SK-N-SH (cell line): ENCODE measurements around the gene PRKAG1. TPM values are rescaled to one million over a fixed set of nuclear protein-coding genes. Genes with fewer than 3 reads are reported as not detected.
"Not testable (repeated sequence)": the region's sequence is repeated elsewhere in the genome, so short reads cannot be mapped to it uniquely, and the experiment has no call there.

Experiments used
- CTCF ChIA-PET: fragments of 300-600, 350-600 bp; formaldehyde crosslinking; extraction: SDS; loops from one replicate; lab custom pipeline; 2021; lab: Yijun Ruan, JAX
- POLR2A ChIA-PET: fragments of 350-600 bp; sonication (Branson Sonifier 250); formaldehyde crosslinking; extraction: SDS; loops from one replicate; lab custom pipeline; 2020; ENCODE audit warnings: antibody characterized with exemption, inconsistent platforms; lab: Yijun Ruan, JAX
- DNase-seq: peaks from one replicate; pipeline ENCODE4 v3.0.0; 2012
- H2AFZ ChIP-seq: fragments of 200-600 bp; sonication (generic); 2 replicates; pipeline ENCODE4 v1.8.1; 2016; ENCODE audit warnings: antibody characterized with exemption, mild to moderate bottlenecking, low read depth
- H3F3A ChIP-seq: fragments of 200-600 bp; sonication (generic); replicated peaks from 2 replicates; pipeline ENCODE3; 2016; ENCODE audit warnings: antibody characterized with exemption, mild to moderate bottlenecking; ENCODE audit not compliant: insufficient read depth
- H3K27ac ChIP-seq, 2 experiments: fragments of 200-500 bp in 1 of 2; fragments of 200-600 bp in 1 of 2; sonication (Bioruptor generic) in 1 of 2; sonication (generic), shearing (Covaris generic) in 1 of 2; 2 replicates each; pipeline versions ENCODE4 v1.5.1 to v1.6.1; 2014 to 2016; ENCODE audit warnings: low read depth in 2 of 2, inconsistent platforms in 1 of 2, low read length in 1 of 2, mild to moderate bottlenecking in 1 of 2, mixed read lengths in 1 of 2
- H3K27me3 ChIP-seq: fragments of 200-600 bp; sonication (generic), shearing (Covaris generic); 2 replicates; pipeline ENCODE4 v1.6.1; 2016; ENCODE audit warnings: mixed run types; ENCODE audit not compliant: insufficient read depth
- H3K36me3 ChIP-seq, 2 experiments: fragments of 200-500 bp in 1 of 2; fragments of 200-600 bp in 1 of 2; sonication (Bioruptor generic) in 1 of 2; sonication (generic) in 1 of 2; replicated peaks in 1 of 2; 2 replicates each; pipeline versions ENCODE3 to v1.5.1; 2014 to 2016; ENCODE audit warnings: low read length in 1 of 2, mild to moderate bottlenecking in 1 of 2; ENCODE audit not compliant: insufficient read depth in 2 of 2, control insufficient read depth in 1 of 2
- H3K4me1 ChIP-seq, 2 experiments: fragments of 200-500 bp in 1 of 2; fragments of 200-600 bp in 1 of 2; sonication (Bioruptor generic) in 1 of 2; sonication (generic), shearing (Covaris generic) in 1 of 2; 2 replicates each; pipeline versions ENCODE4 v1.5.1 to v1.6.1; 2014 to 2016; ENCODE audit warnings: low read depth in 1 of 2, low read length in 1 of 2, mixed run types in 1 of 2; ENCODE audit not compliant: insufficient read depth in 2 of 2, control insufficient read depth in 1 of 2
- H3K4me2 ChIP-seq: fragments of 200-600 bp; sonication (generic), shearing (Covaris generic); 2 replicates; pipeline ENCODE4 v1.6.1; 2017; ENCODE audit warnings: mixed run types
- H3K4me3 ChIP-seq, 2 experiments: fragments of 200-500 bp in 1 of 2; fragments of 200-600 bp in 1 of 2; sonication (Bioruptor generic) in 1 of 2; sonication (generic), shearing (Covaris generic) in 1 of 2; 2 replicates each; pipeline versions ENCODE4 v1.5.1 to v1.8.1; 2014 to 2016; ENCODE audit warnings: low read depth in 2 of 2, inconsistent platforms in 1 of 2, low read length in 1 of 2, mild to moderate bottlenecking in 1 of 2, mixed read lengths in 1 of 2, moderate library complexity in 1 of 2
- H3K79me2 ChIP-seq: fragments of 200-600 bp; sonication (generic); 2 replicates; pipeline ENCODE4 v1.8.1; 2017; ENCODE audit warnings: mild to moderate bottlenecking; ENCODE audit not compliant: insufficient read depth
- H3K9ac ChIP-seq: fragments of 200-600 bp; sonication (generic); 2 replicates; pipeline ENCODE4 v1.6.1; 2017; ENCODE audit warnings: mixed run types
- H3K9me2 ChIP-seq: fragments of 200-600 bp; sonication (generic); 2 replicates; pipeline ENCODE4 v1.6.1; 2017; ENCODE audit warnings: mixed run types
- H3K9me3 ChIP-seq: fragments of 200-600 bp; sonication (generic); 2 replicates; pipeline ENCODE4 v1.6.1; 2017; ENCODE audit warnings: mixed run types, mild to moderate bottlenecking, moderate library complexity
- H4K20me1 ChIP-seq: fragments of 200-600 bp; sonication (generic); 2 replicates; pipeline ENCODE4 v1.6.1; 2017; ENCODE audit warnings: mild to moderate bottlenecking, mixed run types; ENCODE audit not compliant: insufficient read depth
- CHD2 ChIP-seq: fragments of 150-350 bp; IDR thresholded peaks from 2 replicates; pipeline ENCODE4 v1.6.1; 2018; ENCODE audit warnings: low read length; ENCODE audit not compliant: partially characterized antibody
- ELF1 ChIP-seq: IDR thresholded peaks from 2 replicates; pipeline ENCODE4 v1.4.0; 2012
- FOSL2 ChIP-seq: IDR thresholded peaks from 2 replicates; pipeline ENCODE4 v1.4.0; 2012; ENCODE audit warnings: low read depth, mild to moderate bottlenecking, moderate library complexity, borderline replicate concordance
- FOXJ3 ChIP-seq: sonication (generic); formaldehyde crosslinking; IDR thresholded peaks from 2 replicates; pipeline ENCODE4 v1.5.1; 2020; ENCODE audit warnings: mild to moderate bottlenecking, missing genetic modification reagents
- GABPA ChIP-seq: IDR thresholded peaks from 2 replicates; pipeline ENCODE4 v1.4.0; 2012; ENCODE audit warnings: low read depth, mild to moderate bottlenecking
- MXI1 ChIP-seq: IDR thresholded peaks from 2 replicates; pipeline ENCODE4 v1.6.1; 2012; ENCODE audit warnings: mild to moderate bottlenecking, low read depth, low read length, improper control_type of control experiment
- NRF1 ChIP-seq: IDR thresholded peaks from 2 replicates; pipeline ENCODE4 v1.6.1; 2012; ENCODE audit warnings: low read depth, mild to moderate bottlenecking, low read length
- SIN3A ChIP-seq: IDR thresholded peaks from 2 replicates; pipeline ENCODE4 v1.6.1; 2012; ENCODE audit warnings: low read depth, mild to moderate bottlenecking, low read length, moderate library complexity, borderline replicate concordance
- SMC3 ChIP-seq: IDR thresholded peaks from 2 replicates; pipeline ENCODE4 v1.6.1; 2012; ENCODE audit warnings: low read depth, low read length, improper control_type of control experiment
- WGBS: methylation state at CpG from one replicate; pipeline ENCODE4 v1.1.6; 2017; ENCODE audit warnings: low lambda C conversion rate; 5-methylcytosine and 5-hydroxymethylcytosine counted together
- polyA plus RNA-seq, 3 experiments: library from polyadenylated mRNA; depleted of rRNA; stranded (reverse); fragments of >200 nt; gene quantifications; 2 replicates each; pipeline ENCODE4 v1.2.3, GENCODE V29; 2012
- TF ChIP-seq, protein P1 (sequence below): IDR thresholded peaks from 2 replicates; pipeline ENCODE4; 2012
- TF ChIP-seq, protein P2 (sequence below): IDR thresholded peaks from 2 replicates; pipeline ENCODE4 v1.4.0; 2012; ENCODE audit warnings: low read depth, borderline replicate concordance
- TF ChIP-seq, protein P3 (sequence below): IDR thresholded peaks from 2 replicates; pipeline ENCODE4 v1.4.0; 2012; ENCODE audit warnings: low read depth

The PRKAG1 gene
- polyA plus RNA-seq, 1 of the 3 experiments (the other 2 are of a cell fraction): 75.1 TPM

DNA sequence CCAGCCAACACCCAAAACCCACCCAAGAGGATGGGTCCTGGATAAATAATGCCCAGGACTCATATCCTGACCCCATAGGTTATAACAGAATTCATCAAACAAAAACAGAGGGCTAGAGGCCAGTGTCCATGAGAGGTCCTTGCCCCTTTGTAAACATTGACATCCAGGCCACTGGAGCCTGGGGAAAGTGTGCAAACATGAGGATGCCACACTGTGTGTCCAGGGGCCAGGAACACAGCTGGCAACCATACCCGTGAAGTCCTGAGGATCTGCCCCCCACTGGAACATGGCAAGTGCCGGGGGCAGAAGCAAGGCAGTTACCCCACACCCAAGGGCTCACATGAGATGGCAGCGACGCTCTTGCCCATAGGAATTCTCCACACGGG is 46.2 kb upstream of the PRKAG1 start:
- no peaks in the 10 kb centered on the region for H3K9me2 ChIP-seq
- no peak for DNase-seq
- TF ChIP-seq SMC3 (no peak), ELF1 (no peak), MXI1 (no peak), FOSL2 (no peak), CHD2 (no peak), FOXJ3 (CRISPR knock-in tag) (no peak), SIN3A (no peak), NRF1 (no peak), GABPA (no peak)
- TF ChIP-seq, protein P1, sequence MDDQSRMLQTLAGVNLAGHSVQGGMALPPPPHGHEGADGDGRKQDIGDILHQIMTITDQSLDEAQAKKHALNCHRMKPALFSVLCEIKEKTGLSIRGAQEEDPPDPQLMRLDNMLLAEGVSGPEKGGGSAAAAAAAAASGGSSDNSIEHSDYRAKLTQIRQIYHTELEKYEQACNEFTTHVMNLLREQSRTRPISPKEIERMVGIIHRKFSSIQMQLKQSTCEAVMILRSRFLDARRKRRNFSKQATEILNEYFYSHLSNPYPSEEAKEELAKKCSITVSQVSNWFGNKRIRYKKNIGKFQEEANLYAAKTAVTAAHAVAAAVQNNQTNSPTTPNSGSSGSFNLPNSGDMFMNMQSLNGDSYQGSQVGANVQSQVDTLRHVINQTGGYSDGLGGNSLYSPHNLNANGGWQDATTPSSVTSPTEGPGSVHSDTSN: no peak
- TF ChIP-seq, protein P2, sequence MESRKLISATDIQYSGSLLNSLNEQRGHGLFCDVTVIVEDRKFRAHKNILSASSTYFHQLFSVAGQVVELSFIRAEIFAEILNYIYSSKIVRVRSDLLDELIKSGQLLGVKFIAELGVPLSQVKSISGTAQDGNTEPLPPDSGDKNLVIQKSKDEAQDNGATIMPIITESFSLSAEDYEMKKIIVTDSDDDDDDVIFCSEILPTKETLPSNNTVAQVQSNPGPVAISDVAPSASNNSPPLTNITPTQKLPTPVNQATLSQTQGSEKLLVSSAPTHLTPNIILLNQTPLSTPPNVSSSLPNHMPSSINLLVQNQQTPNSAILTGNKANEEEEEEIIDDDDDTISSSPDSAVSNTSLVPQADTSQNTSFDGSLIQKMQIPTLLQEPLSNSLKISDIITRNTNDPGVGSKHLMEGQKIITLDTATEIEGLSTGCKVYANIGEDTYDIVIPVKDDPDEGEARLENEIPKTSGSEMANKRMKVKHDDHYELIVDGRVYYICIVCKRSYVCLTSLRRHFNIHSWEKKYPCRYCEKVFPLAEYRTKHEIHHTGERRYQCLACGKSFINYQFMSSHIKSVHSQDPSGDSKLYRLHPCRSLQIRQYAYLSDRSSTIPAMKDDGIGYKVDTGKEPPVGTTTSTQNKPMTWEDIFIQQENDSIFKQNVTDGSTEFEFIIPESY: no peak
- TF ChIP-seq, protein P3, sequence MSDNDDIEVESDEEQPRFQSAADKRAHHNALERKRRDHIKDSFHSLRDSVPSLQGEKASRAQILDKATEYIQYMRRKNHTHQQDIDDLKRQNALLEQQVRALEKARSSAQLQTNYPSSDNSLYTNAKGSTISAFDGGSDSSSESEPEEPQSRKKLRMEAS: no peak
- H3K27me3 ChIP-seq: no peaks in the 10 kb centered on the region
- H3K9me3 ChIP-seq: no peaks in the 10 kb centered on the region
- CTCF ChIA-PET: interaction anchor here (0.6 to 15.9 kb wide), 33 partner anchors 9 to 278 kb away, joined by 3 to 300 read pairs (median 5); partner anchors contain the start of genes DHH, LMBR1L and TUBA1B
- no peaks in the 10 kb centered on the region for H3K36me3 ChIP-seq
- 81% methylated on average over 3 of the region's 5 CpGs for WGBS
- H3K9ac ChIP-seq: no peak overlapping the region
- H3K4me1 ChIP-seq: peaks cover 3 to 8% of the 10 kb centered on the region in 2 experiments; a peak in 1 of 4 replicates
- POLR2A ChIA-PET: interaction anchor here (0.6 to 1.3 kb wide), 6 partner anchors 27 to 168 kb away, joined by 3 to 4 read pairs (median 3); partner anchors contain the start of gene TUBA1B
- H2AFZ ChIP-seq: no peak overlapping the region
- H3K4me2 ChIP-seq: no peak overlapping the region
- H4K20me1 ChIP-seq: no peaks in the 10 kb centered on the region
- no peaks in the 10 kb centered on the region for H3F3A ChIP-seq
- H3K27ac ChIP-seq: no peak overlapping the region
- peaks cover 18% of the 10 kb centered on the region for H3K79me2 ChIP-seq
- H3K4me3 ChIP-seq: no peak overlapping the region

DNA sequence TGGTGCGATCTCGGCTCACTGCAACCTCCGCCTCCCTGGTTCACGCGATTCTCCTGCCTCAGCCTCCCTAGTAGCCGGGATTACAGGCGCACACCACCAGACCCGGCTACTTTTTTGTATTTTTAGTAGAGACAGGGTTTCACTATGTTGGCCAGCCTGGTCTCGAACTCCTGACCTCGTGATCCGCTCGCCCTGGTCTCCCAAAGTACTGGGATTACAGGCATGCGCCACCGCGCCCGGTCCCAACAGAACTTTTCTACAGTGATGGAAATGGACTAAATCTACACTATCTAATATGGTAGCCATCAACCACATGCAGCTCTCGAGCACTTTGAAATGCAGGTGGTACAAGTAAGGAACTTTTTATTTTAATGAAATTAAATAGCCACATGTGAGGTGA is 43.3 kb upstream of the PRKAG1 start:
- POLR2A ChIA-PET, H3K9ac ChIP-seq, H2AFZ ChIP-seq, DNase-seq, H3K27ac ChIP-seq, H3K4me2 ChIP-seq, H3K9me2 ChIP-seq, H3K4me3 ChIP-seq, H3F3A ChIP-seq, H3K27me3 ChIP-seq, H3K36me3 ChIP-seq, H3K9me3 ChIP-seq: not testable (repeated sequence)
- CTCF ChIA-PET: interaction anchor here (1.2 to 15.9 kb wide), 5 partner anchors 18 to 69 kb away, joined by 3 to 300 read pairs (median 26); partner anchors contain the start of genes DHH and TUBA1B
- 96% methylated on average over 17 of the region's 17 CpGs for WGBS
- Histone ChIP-seq H4K20me1 (peaks cover 22% of the 10 kb centered on the region), H3K4me1 (peaks cover 4 to 25% of the 10 kb centered on the region in 2 experiments; a peak in 3 of 4 replicates), H3K79me2 (peaks cover 46% of the 10 kb centered on the region)
